ENCODE data around the gene MORN1.
"Not testable (repeated sequence)": the region's sequence is repeated elsewhere in the genome, so short reads cannot be mapped to it uniquely, and the experiment has no call there.

MORN1 gene

GRCh38 chr1:2391041-2391930 is at the start of gene MORN1, which contains the start of gene RER1:
Gene MORN1, minus strand, starts transcription at chr1:2391554. Its CDS starts 21 bp downstream, at chr1:2391533.
Gene RER1, plus strand, starts transcription at chr1:2391841. Its CDS starts 3,950 bp downstream, at chr1:2395791.
- Histone ChIP-seq H3K27ac (peak within 1 kb of the TSS; percentile 53), H3K36me3 (ENCODE audit: control insufficient read depth, insufficient read depth, low read length) (no peaks in the 10 kb centered on the region), H2AFZ (peak within 1 kb of the TSS; percentile 63), H3K27me3 (ENCODE audit: control insufficient read depth, insufficient read depth, low read length) (no peaks in the 10 kb centered on the region), H3K9ac (peak within 1 kb of the TSS; percentile 19), H3K79me2 (peaks cover 21% of the 10 kb centered on the region), H3K9me3 (ENCODE audit: control insufficient read depth, low read length) (no peaks in the 10 kb centered on the region), H3K4me1 (peaks cover 5% of the 10 kb centered on the region), H3K4me3 (ENCODE audit: low read depth, low read length) (peak within 1 kb of the TSS; percentile 87), H3K4me2 (ENCODE audit: low read length) (peak within 1 kb of the TSS; percentile 94)
- no peak for TF ChIP-seq CTCF (IDR thresholded peaks at IDR 0.05)

- H2AFZ ChIP-seq; H3K4me2 ChIP-seq (ENCODE audit: low read length); H3K27ac ChIP-seq; H3K36me3 ChIP-seq (ENCODE audit: control insufficient read depth, insufficient read depth, low read length); H3K79me2 ChIP-seq; H3K27me3 ChIP-seq (ENCODE audit: control insufficient read depth, insufficient read depth, low read length); H3K4me1 ChIP-seq; H3K9ac ChIP-seq; H3K4me3 ChIP-seq (ENCODE audit: low read depth, low read length); H3K9me3 ChIP-seq (ENCODE audit: control insufficient read depth, low read length): not testable (repeated sequence)
These were observed 49.0 kb upstream of the MORN1 start for GRCh38 chr1:2440346-2440745.

- Histone ChIP-seq H3K4me2 (ENCODE audit: low read length) (no peak overlapping the region), H3K4me1 (no peaks in the 10 kb centered on the region), H3K27ac (no peak overlapping the region), H3K9ac (no peak overlapping the region), H3K79me2 (no peaks in the 10 kb centered on the region), H3K4me3 (ENCODE audit: low read depth, low read length) (no peak overlapping the region), H3K27me3 (ENCODE audit: control insufficient read depth, insufficient read depth, low read length) (no peaks in the 10 kb centered on the region), H3K36me3 (ENCODE audit: control insufficient read depth, insufficient read depth, low read length) (no peaks in the 10 kb centered on the region), H2AFZ (no peak overlapping the region), H3K9me3 (ENCODE audit: control insufficient read depth, low read length) (no peaks in the 10 kb centered on the region)
- TF ChIP-seq CTCF (IDR thresholded peaks at IDR 0.05) = no peak
These were observed 48.0 kb upstream of the MORN1 start for GRCh38 chr1:2439369-2439768.

- Histone ChIP-seq H3K9ac (no peak overlapping the region), H3K27me3 (ENCODE audit: control insufficient read depth, insufficient read depth, low read length) (peaks cover 5% of the 10 kb centered on the region), H3K27ac (no peak overlapping the region)
These were observed 47.3 kb upstream of the MORN1 start for GRCh38 chr1:2438641-2439040.

More at GRCh38 chr1:2438641-2439040, 47.3 kb upstream of the MORN1 start:
- Histone ChIP-seq H3K4me3 (ENCODE audit: low read depth, low read length) (no peak overlapping the region), H3K4me2 (ENCODE audit: low read length) (no peak overlapping the region), H3K36me3 (ENCODE audit: control insufficient read depth, insufficient read depth, low read length) (no peaks in the 10 kb centered on the region), H3K4me1 (no peaks in the 10 kb centered on the region), H2AFZ (no peak overlapping the region), H3K9me3 (ENCODE audit: control insufficient read depth, low read length) (no peaks in the 10 kb centered on the region), H3K79me2 (no peaks in the 10 kb centered on the region)
- no peak for TF ChIP-seq CTCF (IDR thresholded peaks at IDR 0.05)

Measured in parathyroid adenoma (tissue), 2 donors.